WI38 (cell line): ENCODE data around the gene CCDC102A.

Source experiments
- H3K4me3 ChIP-seq: 2 replicates; pipeline ENCODE4 v1.5.1; 2011; ENCODE audit warnings: low read depth, mild to moderate bottlenecking, control low read depth, low read length
- CTCF ChIP-seq: IDR thresholded peaks from 2 replicates; pipeline ENCODE4 v1.5.1; 2012; ENCODE audit warnings: low read depth, mild to moderate bottlenecking, control low read depth, low read length

The CCDC102A gene

GRCh38 chr16:57531635-57532265, 4.6 kb downstream of the CCDC102A start:
- no peak for TF ChIP-seq CTCF
- no peak overlapping the region for H3K4me3 ChIP-seq

- TF ChIP-seq CTCF: no peak
- H3K4me3 ChIP-seq: no peak overlapping the region
Observed at GRCh38 chr16:57531253-57531575, 5.2 kb downstream of the CCDC102A start.

GRCh38 chr16:57530522-57531252, 5.7 kb downstream of the CCDC102A start:
- no peak for TF ChIP-seq CTCF
- no peak overlapping the region for H3K4me3 ChIP-seq

- H3K4me3 ChIP-seq: no peak overlapping the region
- TF ChIP-seq CTCF: no peak
Observed at GRCh38 chr16:57530104-57530521, 6.3 kb downstream of the CCDC102A start.

GRCh38 chr16:57529391-57530103, 6.8 kb downstream of the CCDC102A start:
- no peak for TF ChIP-seq CTCF
- no peak overlapping the region for H3K4me3 ChIP-seq

GRCh38 chr16:57528499-57529390, 7.6 kb downstream of the CCDC102A start:
- no peak for TF ChIP-seq CTCF
- H3K4me3 ChIP-seq: no peak overlapping the region
